Fibroblast of skin of right biceps (primary cell): ENCODE data around the gene IL1RN.

Experiments used
- DNase-seq: peaks from one replicate; pipeline ENCODE4 v3.0.0-alpha.2; 2013

Gene IL1RN

GRCh38 chr2:113157118-113157896 lies 29.9 kb downstream of the IL1RN start:
- peak; percentile 34 for DNase-seq

- DNase-seq: peak; percentile 79
These were observed 30.7 kb downstream of the IL1RN start for GRCh38 chr2:113157897-113158753.

- peak; percentile 43 for DNase-seq
These were observed 31.6 kb downstream of the IL1RN start for GRCh38 chr2:113158884-113159553.

GRCh38 chr2:113160248-113160647 lies 32.9 kb downstream of the IL1RN start:
- DNase-seq: no peak

GRCh38 chr2:113160962-113161361 lies 33.6 kb downstream of the IL1RN start:
- no peak for DNase-seq

- DNase-seq: no peak
These were observed 34.8 kb downstream of the IL1RN start for GRCh38 chr2:113162173-113162572.

GRCh38 chr2:113162869-113163268 lies 35.5 kb downstream of the IL1RN start:
- no peak for DNase-seq

- no peak for DNase-seq
These were observed 37.0 kb downstream of the IL1RN start for GRCh38 chr2:113164215-113164929.

- no peak for DNase-seq
These were observed 37.7 kb downstream of the IL1RN start for GRCh38 chr2:113164930-113165585.

- no peak for DNase-seq
These were observed 38.8 kb downstream of the IL1RN start for GRCh38 chr2:113166187-113166645.

GRCh38 chr2:113167115-113167932 lies 39.9 kb downstream of the IL1RN start:
- DNase-seq: peak; percentile 6

- no peak for DNase-seq
These were observed 40.6 kb downstream of the IL1RN start for GRCh38 chr2:113167962-113168340.

GRCh38 chr2:113169002-113169530 lies 41.7 kb downstream of the IL1RN start:
- DNase-seq: no peak

GRCh38 chr2:113169586-113169985 lies 42.2 kb downstream of the IL1RN start:
- no peak for DNase-seq

GRCh38 chr2:113171334-113172075 lies 44.1 kb downstream of the IL1RN start:
- DNase-seq: no peak

GRCh38 chr2:113172721-113173541 lies 45.5 kb downstream of the IL1RN start:
- DNase-seq: no peak

- no peak for DNase-seq
These were observed 46.4 kb downstream of the IL1RN start, which contains the start of gene PSD4 for GRCh38 chr2:113173542-113174375. Gene PSD4 (plus strand): TSS chr2:113173971. CDS start chr2:113182457, 8,486 bp downstream.

- no peak for DNase-seq
These were observed 47.0 kb downstream of the IL1RN start for GRCh38 chr2:113174376-113174750.
